CD8-positive, alpha-beta memory T cell (primary cell): ENCODE data around the gene TBX2. TPM values are rescaled to one million over a fixed set of nuclear protein-coding genes. Genes with fewer than 3 reads are reported as not detected.
A peak's percentile ranks its signal among the peaks of the same experiment; 100 is the strongest.

Experiments
- CTCF ChIA-PET: fragments of 350-600 bp; sonication (Branson Sonifier 250); formaldehyde crosslinking; loops from one replicate; lab custom pipeline; 2021; ENCODE audit warnings: antibody characterized with exemption; lab: Charles Lee
- POLR2A ChIA-PET: fragments of 350-600 bp; sonication (Branson Sonifier 250); formaldehyde crosslinking; loops from one replicate; lab custom pipeline; 2021; ENCODE audit warnings: antibody characterized with exemption; lab: Charles Lee
- DNase-seq, 5 donors: peaks; one replicate each; pipeline versions ENCODE4 v3.0.0 to v3.0.0-alpha.2; 2020 to 2022; ENCODE audit warnings: mixed read lengths in 1 of 5
- H3K27ac ChIP-seq: one replicate; pipeline ENCODE4 v1.7.0; 2013; ENCODE audit warnings: low read depth, mild to moderate bottlenecking, low read length, moderate library complexity
- H3K27me3 ChIP-seq: 2 replicates; pipeline ENCODE4 v1.7.0; 2013; ENCODE audit warnings: low read length, mild to moderate bottlenecking; ENCODE audit not compliant: insufficient read depth, poor library complexity, severe bottlenecking
- H3K36me3 ChIP-seq: 2 replicates; pipeline ENCODE4 v1.7.0; 2013; ENCODE audit warnings: mild to moderate bottlenecking, low read length, moderate library complexity; ENCODE audit not compliant: insufficient read depth
- H3K4me1 ChIP-seq: 2 replicates; pipeline ENCODE4 v1.7.0; 2013; ENCODE audit warnings: mild to moderate bottlenecking, low read length, moderate library complexity; ENCODE audit not compliant: insufficient read depth
- H3K4me3 ChIP-seq: 2 replicates; pipeline ENCODE4 v1.7.0; 2013; ENCODE audit warnings: mild to moderate bottlenecking, low read length
- H3K9me3 ChIP-seq: 2 replicates; pipeline ENCODE4 v1.7.0; 2013; ENCODE audit warnings: mild to moderate bottlenecking, low read length
- H3K27ac Mint-ChIP-seq, 8 donors: one replicate each; pipeline ENCODE4 v1.8.0; 2020 to 2021; ENCODE audit warnings: mixed read lengths in 8 of 8, mild to moderate bottlenecking in 6 of 8, inconsistent platforms in 3 of 8, moderate library complexity in 3 of 8
- H3K27me3 Mint-ChIP-seq, 2 donors: one replicate each; pipeline ENCODE4 v1.8.0; 2020 to 2021; ENCODE audit warnings: mixed read lengths in 2 of 2, mild to moderate bottlenecking in 1 of 2, moderate library complexity in 1 of 2
- H3K36me3 Mint-ChIP-seq, 3 donors: one replicate each; pipeline ENCODE4 v1.8.0; 2020 to 2021; ENCODE audit warnings: mixed read lengths in 3 of 3, inconsistent platforms in 1 of 3, mild to moderate bottlenecking in 1 of 3
- H3K4me1 Mint-ChIP-seq, 3 donors: one replicate each; pipeline ENCODE4 v1.8.0; 2020 to 2021; ENCODE audit warnings: mixed read lengths in 3 of 3, inconsistent platforms in 1 of 3, mild to moderate bottlenecking in 1 of 3
- H3K4me3 Mint-ChIP-seq, 7 donors: one replicate each; pipeline ENCODE4 v1.8.0; 2020 to 2021; ENCODE audit warnings: mixed read lengths in 7 of 7, mild to moderate bottlenecking in 6 of 7, moderate library complexity in 4 of 7, inconsistent platforms in 2 of 7
- H3K9me3 Mint-ChIP-seq, 5 donors: one replicate each; pipeline ENCODE4 v1.8.0; 2020 to 2022; ENCODE audit warnings: mixed read lengths in 5 of 5, mild to moderate bottlenecking in 3 of 5, moderate library complexity in 2 of 5, inconsistent platforms in 1 of 5
- polyA plus RNA-seq: library from polyadenylated mRNA; unstranded; fragments of 300-500 nt; fragmentation: Illumina TruSeq; gene quantifications from one replicate; pipeline ENCODE4 v1.2.3, GENCODE V29; 2021
- total RNA-seq, 2 experiments: library from RNA; stranded (reverse); gene quantifications; one replicate each; pipeline ENCODE4 v1.2.3, GENCODE V29; 2021

Gene TBX2
- total and polyA plus RNA-seq, 3 experiments from 2014 or later, result 0.11 to 0.13 TPM; not detected in 1

- Mint-ChIP-seq H3K4me3 (no peak overlapping the region), H3K36me3 (peaks cover 0 to 1% (median 0%) of the 10 kb centered on the region in 3 donors), H3K27me3 (no peaks in the 10 kb centered on the region), H3K27ac (no peak overlapping the region), H3K4me1 (no peaks in the 10 kb centered on the region), H3K9me3 (no peaks in the 10 kb centered on the region)
- no peaks in the 10 kb centered on the region for H3K4me1 ChIP-seq
- no peaks in the 10 kb centered on the region for H3K9me3 ChIP-seq
- ChIA-PET POLR2A (no interaction called here), CTCF (interaction anchor here (1.2 kb wide), 1 partner anchor 9 kb away, joined by 3 read pairs; no protein-coding TSS in a partner anchor)
- no peak for DNase-seq
- H3K36me3 ChIP-seq, result no peaks in the 10 kb centered on the region
- H3K4me3 ChIP-seq, result no peak overlapping the region
- no peaks in the 10 kb centered on the region for H3K27me3 ChIP-seq
- H3K27ac ChIP-seq, result no peak overlapping the region
Observed at GRCh38 chr17:61382796-61383688, 16.6 kb upstream of the TBX2 start.

GRCh38 chr17:61383689-61384201 is 15.9 kb upstream of the TBX2 start:
- no peak for DNase-seq
- Mint-ChIP-seq H3K36me3 (peaks cover 0 to 1% (median 0%) of the 10 kb centered on the region in 3 donors), H3K27me3 (no peaks in the 10 kb centered on the region), H3K4me3 (no peak overlapping the region), H3K4me1 (no peaks in the 10 kb centered on the region), H3K27ac (no peak overlapping the region), H3K9me3 (no peaks in the 10 kb centered on the region)
- Histone ChIP-seq H3K27me3 (no peaks in the 10 kb centered on the region), H3K4me1 (no peaks in the 10 kb centered on the region), H3K27ac (no peak overlapping the region), H3K4me3 (no peak overlapping the region), H3K36me3 (no peaks in the 10 kb centered on the region), H3K9me3 (no peaks in the 10 kb centered on the region)
- POLR2A ChIA-PET, result no interaction called here
- CTCF ChIA-PET, result interaction anchor here (1.2 kb wide), 1 partner anchor 8 kb away, joined by 3 read pairs; no protein-coding TSS in a partner anchor

- ChIA-PET POLR2A (no interaction called here), CTCF (no interaction called here)
- H3K36me3 ChIP-seq, result no peaks in the 10 kb centered on the region
- no peak overlapping the region for H3K27ac ChIP-seq
- Mint-ChIP-seq H3K9me3 (no peaks in the 10 kb centered on the region), H3K4me1 (peaks cover 0 to 4% (median 3%) of the 10 kb centered on the region in 3 donors), H3K27me3 (no peaks in the 10 kb centered on the region), H3K4me3 (no peak overlapping the region), H3K27ac (no peak overlapping the region), H3K36me3 (peaks cover 0 to 1% (median 0%) of the 10 kb centered on the region in 3 donors)
- peak in 1 of 5 donors; percentile 21 for DNase-seq
- H3K4me3 ChIP-seq, result no peak overlapping the region
- H3K27me3 ChIP-seq, result no peaks in the 10 kb centered on the region
- no peaks in the 10 kb centered on the region for H3K9me3 ChIP-seq
- H3K4me1 ChIP-seq, result no peaks in the 10 kb centered on the region
Observed at GRCh38 chr17:61384354-61384691, 15.3 kb upstream of the TBX2 start.

GRCh38 chr17:61384692-61385576 is 14.7 kb upstream of the TBX2 start:
- CTCF ChIA-PET, result no interaction called here
- POLR2A ChIA-PET, result no interaction called here
- Mint-ChIP-seq H3K27me3 (no peaks in the 10 kb centered on the region), H3K36me3 (peaks cover 0 to 1% (median 0%) of the 10 kb centered on the region in 3 donors), H3K4me1 (peaks cover 0 to 9% (median 4%) of the 10 kb centered on the region in 3 donors), H3K4me3 (no peak overlapping the region), H3K27ac (no peak overlapping the region), H3K9me3 (no peaks in the 10 kb centered on the region)
- Histone ChIP-seq H3K36me3 (no peaks in the 10 kb centered on the region), H3K4me3 (no peak overlapping the region), H3K4me1 (no peaks in the 10 kb centered on the region), H3K27ac (no peak overlapping the region), H3K27me3 (no peaks in the 10 kb centered on the region), H3K9me3 (no peaks in the 10 kb centered on the region)
- DNase-seq, result peak in 1 of 5 donors; percentile 25

GRCh38 chr17:61385577-61386236 is 13.9 kb upstream of the TBX2 start:
- Mint-ChIP-seq H3K36me3 (peaks cover 0 to 1% (median 0%) of the 10 kb centered on the region in 3 donors), H3K4me3 (no peak overlapping the region), H3K9me3 (no peaks in the 10 kb centered on the region), H3K27me3 (no peaks in the 10 kb centered on the region), H3K4me1 (peaks cover 0 to 9% (median 4%) of the 10 kb centered on the region in 3 donors), H3K27ac (no peak overlapping the region)
- CTCF ChIA-PET, result no interaction called here
- Histone ChIP-seq H3K4me3 (no peak overlapping the region), H3K27me3 (no peaks in the 10 kb centered on the region), H3K36me3 (no peaks in the 10 kb centered on the region), H3K4me1 (no peaks in the 10 kb centered on the region), H3K27ac (no peak overlapping the region), H3K9me3 (no peaks in the 10 kb centered on the region)
- POLR2A ChIA-PET, result no interaction called here
- peak in 1 of 5 donors; percentile 38 for DNase-seq

GRCh38 chr17:61386251-61386650 is 13.4 kb upstream of the TBX2 start:
- H3K4me3 Mint-ChIP-seq, result no peak overlapping the region
- ChIA-PET POLR2A (no interaction called here), CTCF (no interaction called here)
- no peaks in the 10 kb centered on the region for H3K4me1 ChIP-seq
- no peaks in the 10 kb centered on the region for H3K9me3 Mint-ChIP-seq
- no peaks in the 10 kb centered on the region for H3K27me3 ChIP-seq
- H3K36me3 ChIP-seq, result no peaks in the 10 kb centered on the region
- H3K27ac ChIP-seq, result no peak overlapping the region
- H3K36me3 Mint-ChIP-seq, result no peaks in the 10 kb centered on the region
- H3K4me1 Mint-ChIP-seq, result peaks cover 0 to 9% (median 4%) of the 10 kb centered on the region in 3 donors
- H3K27ac Mint-ChIP-seq, result no peak overlapping the region
- DNase-seq, result no peak
- no peak overlapping the region for H3K4me3 ChIP-seq
- H3K9me3 ChIP-seq, result no peaks in the 10 kb centered on the region
- H3K27me3 Mint-ChIP-seq, result no peaks in the 10 kb centered on the region

GRCh38 chr17:61387011-61387410 is 12.6 kb upstream of the TBX2 start:
- H3K27me3 Mint-ChIP-seq, result no peaks in the 10 kb centered on the region
- H3K27ac Mint-ChIP-seq, result no peak overlapping the region
- peaks cover 0 to 9% (median 4%) of the 10 kb centered on the region in 3 donors for H3K4me1 Mint-ChIP-seq
- DNase-seq, result peak in 1 of 5 donors; percentile 22
- no peaks in the 10 kb centered on the region for H3K9me3 Mint-ChIP-seq
- ChIA-PET POLR2A (no interaction called here), CTCF (interaction anchor here (0.9 to 1.0 kb wide), 2 partner anchors 10 to 415 kb away, joined by 3 read pairs; no protein-coding TSS in a partner anchor)
- Histone ChIP-seq H3K4me3 (no peak overlapping the region), H3K27ac (no peak overlapping the region), H3K27me3 (no peaks in the 10 kb centered on the region), H3K9me3 (no peaks in the 10 kb centered on the region), H3K4me1 (no peaks in the 10 kb centered on the region), H3K36me3 (no peaks in the 10 kb centered on the region)
- peaks cover 0 to 1% (median under 1%) of the 10 kb centered on the region in 3 donors for H3K36me3 Mint-ChIP-seq
- H3K4me3 Mint-ChIP-seq, result no peak overlapping the region
